Peyer's patch (tissue), 4 donors: Measurements from ENCODE around the gene GPATCH1.

ENCODE experiments used
- POLR2A ChIP-seq, 2 donors: fragments of 450-650 bp; IDR thresholded peaks; one replicate each; pipeline ENCODE4 v1.5.1; 2017; ENCODE audit warnings: antibody characterized with exemption in 2 of 2, mild to moderate bottlenecking in 2 of 2, moderate library complexity in 2 of 2
- TF ChIP-seq, protein P1 (sequence below), 6 experiments: fragments of 450-650 bp in 4 of 6; fragments of 200-600 bp in 2 of 6; sonication (generic) in 1 of 6; IDR thresholded peaks; one replicate each; pipeline ENCODE4 v1.5.1; 2017 to 2019; ENCODE audit warnings: antibody characterized with exemption in 6 of 6, mild to moderate bottlenecking in 3 of 6, moderate library complexity in 1 of 6

DNA sequence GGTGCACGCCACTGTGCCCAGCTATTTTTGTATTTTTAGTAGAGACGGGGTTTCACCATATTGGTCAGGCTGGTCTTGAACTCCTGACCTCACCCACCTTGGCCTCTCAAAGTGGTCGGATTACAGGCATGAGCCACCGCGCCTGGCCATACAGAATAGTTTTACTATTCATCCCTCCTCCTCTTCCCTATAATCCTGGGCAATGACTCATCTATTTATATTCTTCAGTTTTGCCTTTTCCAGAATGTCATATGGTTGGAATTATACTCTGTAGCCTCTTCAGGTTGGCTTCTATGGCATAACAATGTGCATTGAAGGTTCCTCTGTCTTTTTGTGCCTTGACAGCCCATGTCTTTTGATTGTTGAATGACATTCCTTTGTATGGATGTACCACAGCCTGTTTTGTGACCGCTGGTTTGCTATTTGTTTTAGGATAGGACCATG lies 91.0 kb downstream of the GPATCH1 start:
- no peak for TF ChIP-seq POLR2A (IDR thresholded peaks at IDR 0.05)
- TF ChIP-seq, protein P1, sequence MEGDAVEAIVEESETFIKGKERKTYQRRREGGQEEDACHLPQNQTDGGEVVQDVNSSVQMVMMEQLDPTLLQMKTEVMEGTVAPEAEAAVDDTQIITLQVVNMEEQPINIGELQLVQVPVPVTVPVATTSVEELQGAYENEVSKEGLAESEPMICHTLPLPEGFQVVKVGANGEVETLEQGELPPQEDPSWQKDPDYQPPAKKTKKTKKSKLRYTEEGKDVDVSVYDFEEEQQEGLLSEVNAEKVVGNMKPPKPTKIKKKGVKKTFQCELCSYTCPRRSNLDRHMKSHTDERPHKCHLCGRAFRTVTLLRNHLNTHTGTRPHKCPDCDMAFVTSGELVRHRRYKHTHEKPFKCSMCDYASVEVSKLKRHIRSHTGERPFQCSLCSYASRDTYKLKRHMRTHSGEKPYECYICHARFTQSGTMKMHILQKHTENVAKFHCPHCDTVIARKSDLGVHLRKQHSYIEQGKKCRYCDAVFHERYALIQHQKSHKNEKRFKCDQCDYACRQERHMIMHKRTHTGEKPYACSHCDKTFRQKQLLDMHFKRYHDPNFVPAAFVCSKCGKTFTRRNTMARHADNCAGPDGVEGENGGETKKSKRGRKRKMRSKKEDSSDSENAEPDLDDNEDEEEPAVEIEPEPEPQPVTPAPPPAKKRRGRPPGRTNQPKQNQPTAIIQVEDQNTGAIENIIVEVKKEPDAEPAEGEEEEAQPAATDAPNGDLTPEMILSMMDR (IDR thresholded peaks at IDR 0.05): no peak
